HepG2 (cell line): ENCODE data around the gene HOXA11. TPM values are rescaled to one million over a fixed set of nuclear protein-coding genes. Genes with fewer than 3 reads are reported as not detected.

Source experiments
- ATAC-seq: fragments of 200-7000 bp; cut with Tn5 transposase; 3 replicates; pipeline ENCODE4 v1.9.1; 2020; ENCODE audit warnings: mild to moderate bottlenecking, moderate library complexity
- BruUV-seq: library from RNA; stranded (reverse); fragments of 400-500 nt; replicated peaks from 2 replicates; lab custom pipeline; 2021; lab: Mats Ljungman, UMichigan
- CTCF ChIA-PET: fragments of 300-600 bp; formaldehyde crosslinking; extraction: SDS; loops from one replicate; lab custom pipeline; 2021; ENCODE audit warnings: low total read pairs, inconsistent platforms, low intra/inter-chr PET ratio; lab: Yijun Ruan, JAX
- POLR2A ChIA-PET: fragments of 350-600 bp; sonication (Branson Sonifier 250); formaldehyde crosslinking; loops from one replicate; lab custom pipeline; 2020; ENCODE audit warnings: antibody characterized with exemption, inconsistent platforms; lab: Yijun Ruan, JAX
- DNase-seq: peaks from one replicate; pipeline ENCODE4 v3.0.0-alpha.2; 2015; ENCODE audit warnings: low spot score
- FAIRE-seq: peaks from 3 replicates; lab custom pipeline; 2011; peaks lifted over from hg19 to GRCh38; lab: Jason Lieb, UNC
- H2AFZ ChIP-seq: one replicate; pipeline ENCODE4 v1.6.1; 2011; ENCODE audit warnings: low read length, inconsistent platforms
- H3K27ac ChIP-seq: fragments of 300-600 bp; 3 replicates; pipeline ENCODE4 v1.8.0; 2011; ENCODE audit warnings: mixed run types, mild to moderate bottlenecking, mixed read lengths, low read length, inconsistent platforms; ENCODE audit not compliant: insufficient read depth; ENCODE audit errors: extremely low read length
- H3K27me3 ChIP-seq, 2 experiments: fragments of 200-600 bp in 1 of 2; 2 replicates in 1 of 2; 3 replicates in 1 of 2; pipeline versions ENCODE4 v1.6.0 to v1.8.0; 2011; ENCODE audit warnings: low read length in 2 of 2, mild to moderate bottlenecking in 2 of 2, moderate library complexity in 2 of 2, inconsistent platforms in 1 of 2; ENCODE audit not compliant: insufficient read depth in 2 of 2, control insufficient read depth in 1 of 2
- H3K36me3 ChIP-seq, 2 experiments: fragments of 200-600 bp in 1 of 2; replicated peaks in 1 of 2; 2 replicates in 1 of 2; 3 replicates in 1 of 2; pipeline versions ENCODE4 v1.5.1 to v1.8.0; 2011; ENCODE audit warnings: low read length in 2 of 2, inconsistent platforms in 1 of 2; ENCODE audit not compliant: insufficient read depth in 2 of 2, control insufficient read depth in 1 of 2
- H3K4me1 ChIP-seq: 2 replicates; pipeline ENCODE4 v1.5.1; 2012; ENCODE audit warnings: low read length, inconsistent platforms; ENCODE audit not compliant: insufficient read depth
- H3K4me2 ChIP-seq: 2 replicates; pipeline ENCODE4 v1.6.0; 2011; ENCODE audit warnings: low read depth, low read length, inconsistent platforms
- H3K4me3 ChIP-seq, 3 experiments: fragments of 200-600 bp in 1 of 3; sonication (generic), shearing (Covaris generic) in 1 of 3; replicated peaks in 1 of 3; 2 replicates each; pipeline ENCODE4 v1.5.1; 2011 to 2016; ENCODE audit warnings: low read length in 3 of 3, inconsistent platforms in 2 of 3, low read depth in 2 of 3, mild to moderate bottlenecking in 2 of 3, control low read depth in 1 of 3, mixed read lengths in 1 of 3; ENCODE audit not compliant: insufficient read depth in 1 of 3
- H3K79me2 ChIP-seq: one replicate; pipeline ENCODE4 v1.6.1; 2011; ENCODE audit warnings: low read length, inconsistent platforms; ENCODE audit not compliant: insufficient read depth
- H3K9ac ChIP-seq: 2 replicates; pipeline ENCODE4 v1.6.0; 2011; ENCODE audit warnings: mild to moderate bottlenecking, low read depth, low read length, inconsistent platforms; ENCODE audit not compliant: insufficient read depth
- H3K9me3 ChIP-seq: 2 replicates; pipeline ENCODE4 v1.5.1; 2012; ENCODE audit warnings: mild to moderate bottlenecking, low read length
- H4K20me1 ChIP-seq: 2 replicates; pipeline ENCODE4 v1.6.0; 2011; ENCODE audit warnings: inconsistent platforms, mild to moderate bottlenecking, low read length, moderate library complexity; ENCODE audit not compliant: insufficient read depth
- EZH2 ChIP-seq: conservative IDR thresholded peaks from 2 replicates; pipeline ENCODE4 v1.6.1; 2012; ENCODE audit warnings: mild to moderate bottlenecking, low read depth, low read length, moderate library complexity
- HOMEZ ChIP-seq: IDR thresholded peaks from 2 replicates; pipeline ENCODE4 v1.6.1; 2016; ENCODE audit warnings: low read depth
- KDM1A ChIP-seq: IDR thresholded peaks from 2 replicates; pipeline ENCODE4 v1.6.1; 2016; ENCODE audit warnings: missing compliant biosample characterization
- KLF15 ChIP-seq: sonication (generic); formaldehyde crosslinking; IDR thresholded peaks from 2 replicates; pipeline ENCODE4 v1.8.1; 2023; ENCODE audit warnings: borderline replicate concordance, mild to moderate bottlenecking, inconsistent platforms, missing genetic modification reagents, mixed read lengths
- NR0B2 ChIP-seq: sonication (generic); formaldehyde crosslinking; IDR thresholded peaks from 2 replicates; pipeline ENCODE4 v1.4.0; 2020; ENCODE audit warnings: mild to moderate bottlenecking, missing genetic modification reagents
- RFX5 ChIP-seq: IDR thresholded peaks from 2 replicates; pipeline ENCODE4 v1.6.1; 2011; ENCODE audit warnings: low read depth, low read length, improper control_type of control experiment
- SNAPC5 ChIP-seq: sonication (generic); formaldehyde crosslinking; IDR thresholded peaks from 2 replicates; pipeline ENCODE4 v1.8.1; 2023; ENCODE audit warnings: mild to moderate bottlenecking, missing genetic modification reagents, borderline replicate concordance
- TEAD3 ChIP-seq: optimal IDR thresholded peaks from 2 replicates; pipeline ENCODE3; 2016; ENCODE audit warnings: borderline replicate concordance
- USF2 ChIP-seq, 2 experiments: sonication (generic) in 1 of 2; formaldehyde crosslinking in 1 of 2; IDR thresholded peaks; 2 replicates each; pipeline versions ENCODE4 v1.5.1 to v1.6.1; 2011 to 2020; ENCODE audit warnings: borderline replicate concordance in 1 of 2, low read depth in 1 of 2, low read length in 1 of 2, mild to moderate bottlenecking in 1 of 2, missing genetic modification reagents in 1 of 2, moderate library complexity in 1 of 2
- YEATS4 ChIP-seq: sonication (generic); formaldehyde crosslinking; IDR thresholded peaks from 2 replicates; pipeline ENCODE4 v1.4.0; 2020; ENCODE audit warnings: missing genetic modification reagents, borderline replicate concordance
- ZNF629 ChIP-seq: sonication (generic); formaldehyde crosslinking; conservative IDR thresholded peaks from 2 replicates; pipeline ENCODE4 v1.5.0; 2020; ENCODE audit warnings: missing genetic modification reagents
- in situ Hi-C: cut with HindIII; loops from 2 replicates; pipeline ENCODE4 v1.10.0; 2017; ENCODE audit warnings: low pct_unique_long_range_greater_than_20kb; ENCODE audit not compliant: extremely low pct_ligation_motif_present
- intact Hi-C: fragments of 100-400 bp; cut with micrococcal nuclease; formaldehyde crosslinking; loops from one replicate; pipeline ENCODE4 v1.10.0; 2022; ENCODE audit not compliant: unreplicated experiment
- polyA plus RNA-seq, 8 experiments: library from polyadenylated mRNA; depleted of rRNA in 3 of 8; stranded (reverse) in 7 of 8; unstranded in 1 of 8; fragments of >200 nt; fragmentation: Illumina TruSeq in 4 of 8; extraction: Trizol in 4 of 8; gene quantifications; 2 replicates each; pipeline versions ENCODE4 v1.2.1 to v1.2.3, GENCODE V29; 2011 to 2016; ENCODE audit warnings: low read depth in 4 of 8, missing spikeins in 1 of 8, mixed read lengths in 1 of 8; ENCODE audit not compliant: insufficient read depth in 1 of 8
- total RNA-seq, 5 experiments: library from RNA; depleted of rRNA; stranded (reverse); fragments of >200 nt; fragmentation: Illumina TruSeq; extraction: Trizol; gene quantifications; 2 replicates each; pipeline ENCODE4 v1.2.3, GENCODE V29; 2016; ENCODE audit warnings: low read depth in 1 of 5
- TF ChIP-seq, protein P1 (sequence below), 2 experiments: IDR thresholded peaks; 2 replicates each; pipeline ENCODE4 v1.6.1; 2011 to 2012; ENCODE audit warnings: low read length in 2 of 2, borderline replicate concordance in 1 of 2, low read depth in 1 of 2, mild to moderate bottlenecking in 1 of 2, moderate library complexity in 1 of 2

The HOXA11 gene
- total and polyA plus RNA-seq, 2 of the 13 experiments (the other 11 are each of a cell fraction or from before 2014, with no cell fraction given) = not detected

- TF ChIP-seq, protein P1, sequence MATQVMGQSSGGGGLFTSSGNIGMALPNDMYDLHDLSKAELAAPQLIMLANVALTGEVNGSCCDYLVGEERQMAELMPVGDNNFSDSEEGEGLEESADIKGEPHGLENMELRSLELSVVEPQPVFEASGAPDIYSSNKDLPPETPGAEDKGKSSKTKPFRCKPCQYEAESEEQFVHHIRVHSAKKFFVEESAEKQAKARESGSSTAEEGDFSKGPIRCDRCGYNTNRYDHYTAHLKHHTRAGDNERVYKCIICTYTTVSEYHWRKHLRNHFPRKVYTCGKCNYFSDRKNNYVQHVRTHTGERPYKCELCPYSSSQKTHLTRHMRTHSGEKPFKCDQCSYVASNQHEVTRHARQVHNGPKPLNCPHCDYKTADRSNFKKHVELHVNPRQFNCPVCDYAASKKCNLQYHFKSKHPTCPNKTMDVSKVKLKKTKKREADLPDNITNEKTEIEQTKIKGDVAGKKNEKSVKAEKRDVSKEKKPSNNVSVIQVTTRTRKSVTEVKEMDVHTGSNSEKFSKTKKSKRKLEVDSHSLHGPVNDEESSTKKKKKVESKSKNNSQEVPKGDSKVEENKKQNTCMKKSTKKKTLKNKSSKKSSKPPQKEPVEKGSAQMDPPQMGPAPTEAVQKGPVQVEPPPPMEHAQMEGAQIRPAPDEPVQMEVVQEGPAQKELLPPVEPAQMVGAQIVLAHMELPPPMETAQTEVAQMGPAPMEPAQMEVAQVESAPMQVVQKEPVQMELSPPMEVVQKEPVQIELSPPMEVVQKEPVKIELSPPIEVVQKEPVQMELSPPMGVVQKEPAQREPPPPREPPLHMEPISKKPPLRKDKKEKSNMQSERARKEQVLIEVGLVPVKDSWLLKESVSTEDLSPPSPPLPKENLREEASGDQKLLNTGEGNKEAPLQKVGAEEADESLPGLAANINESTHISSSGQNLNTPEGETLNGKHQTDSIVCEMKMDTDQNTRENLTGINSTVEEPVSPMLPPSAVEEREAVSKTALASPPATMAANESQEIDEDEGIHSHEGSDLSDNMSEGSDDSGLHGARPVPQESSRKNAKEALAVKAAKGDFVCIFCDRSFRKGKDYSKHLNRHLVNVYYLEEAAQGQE (IDR thresholded peaks at IDR 0.05; ENCODE audit: borderline replicate concordance in 1 of 2, low read depth in 1 of 2, low read length in 2 of 2) = no peak
- TF ChIP-seq EZH2 (0 out of 2 replicates have a peak, but pooled peaks have one; percentile 59), NR0B2 (no peak), KLF15 (CRISPR knock-in tag) (no peak), KDM1A (no peak)
Measured at GRCh38 chr7:27224983-27225934, 40.2 kb upstream of the HOXA11 start (continued).

DNA sequence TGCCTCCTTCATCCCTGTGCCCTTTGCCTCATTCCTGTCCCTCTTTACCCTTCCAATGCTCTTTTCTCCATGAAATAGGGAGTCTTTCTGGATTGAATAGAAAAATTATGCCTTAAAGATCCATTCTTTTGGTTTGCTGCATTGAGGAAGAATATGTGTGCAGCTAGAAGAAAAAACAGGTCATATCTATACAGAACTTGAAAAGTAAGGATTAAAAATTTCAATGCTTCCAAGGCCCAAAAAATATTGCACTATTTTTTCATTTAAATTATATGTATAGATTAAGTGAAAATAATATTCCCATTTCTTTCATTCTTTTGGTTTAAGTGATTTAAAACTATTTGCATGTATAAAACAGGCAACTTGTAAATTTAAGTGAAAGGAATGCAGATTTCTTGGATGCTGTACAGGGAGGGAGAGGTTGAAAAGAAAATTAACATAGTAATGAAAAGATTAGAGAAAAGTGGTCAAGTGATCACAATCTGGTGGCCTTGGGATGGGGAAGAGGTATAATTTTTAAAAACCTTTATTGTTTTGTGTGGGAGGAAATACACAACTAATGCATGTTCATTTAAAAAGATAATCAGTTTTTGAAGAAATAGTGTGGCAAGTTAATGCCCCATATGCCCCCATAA lies 39.0 kb upstream of the HOXA11 start:
- no peak overlapping the region for H2AFZ ChIP-seq
- H3K36me3 ChIP-seq = no peaks in the 10 kb centered on the region
- DNase-seq = no peak
- FAIRE-seq = no peak
- in situ Hi-C loops (no loop called here), intact Hi-C loops (no loop called here)
- H3K4me2 ChIP-seq = no peak overlapping the region
- H3K27ac ChIP-seq = no peak overlapping the region
- H3K4me1 ChIP-seq = no peaks in the 10 kb centered on the region
- H4K20me1 ChIP-seq = no peaks in the 10 kb centered on the region
- ChIA-PET CTCF (no interaction called here), POLR2A (no interaction called here)
- BruUV-seq = no TSS peak
- no peaks in the 10 kb centered on the region for H3K79me2 ChIP-seq
- no peak overlapping the region for H3K9ac ChIP-seq
- H3K4me3 ChIP-seq = no peak overlapping the region
- peaks cover 0 to 13% of the 10 kb centered on the region in 2 experiments; a peak in 2 of 5 replicates for H3K27me3 ChIP-seq
- ATAC-seq = no peak
- no peaks in the 10 kb centered on the region for H3K9me3 ChIP-seq
- no peak for TF ChIP-seq SNAPC5
- no peak for TF ChIP-seq RFX5
- no peak for TF ChIP-seq TEAD3 (CRISPR knock-in tag)
- no peak for TF ChIP-seq USF2 (IDR thresholded peaks at IDR 0.05; ENCODE audit: low read depth, low read length)
- no peak for TF ChIP-seq USF2 (CRISPR knock-in tag; IDR thresholded peaks at IDR 0.05; ENCODE audit: borderline replicate concordance)
- TF ChIP-seq ZNF629 (CRISPR knock-in tag) = no peak
- TF ChIP-seq YEATS4 (CRISPR knock-in tag) = no peak
- TF ChIP-seq HOMEZ (CRISPR knock-in tag) = no peak
